ENCODE data around the gene TDO2.

- no peak for TF ChIP-seq POLR2A (IDR thresholded peaks at IDR 0.05)
- no peak for TF ChIP-seq CTCF (IDR thresholded peaks at IDR 0.05)
Measured at GRCh38 chr4:155948541-155948940, 45.0 kb downstream of the TDO2 start.

All from lower leg skin (tissue), 3 donors.